Left lobe of liver (tissue), 2 donors: ENCODE data around the gene FRMD5. TPM values are rescaled to one million over a fixed set of nuclear protein-coding genes. Genes with fewer than 3 reads are reported as not detected.

Source experiments
- ATAC-seq: fragments of 200-7000 bp; cut with Tn5 transposase; one replicate; pipeline ENCODE4 v1.9.1; 2020; ENCODE audit warnings: mild to moderate bottlenecking, moderate library complexity
- DNase-seq: peaks from one replicate; pipeline ENCODE4 v3.0.0-alpha.2; 2020; ENCODE audit warnings: low spot score
- total RNA-seq: library from RNA; stranded (reverse); gene quantifications from one replicate; pipeline ENCODE4 v1.2.1, GENCODE V29; 2021
- donor health status: DM: no; HTN: no; CAD: no; lungs with moderate emphysema.
- donor health status: DM: no; HTN: yes; CAD: no.

Gene FRMD5
- total RNA-seq, 1 donor from 2014 or later = not detected

GRCh38 chr15:44163370-44163769 lies 31.7 kb downstream of the FRMD5 start:
- DNase-seq (no peak), ATAC-seq (no peak)

- ATAC-seq = no peak
Measured at GRCh38 chr15:44160796-44161195, 34.3 kb downstream of the FRMD5 start.

GRCh38 chr15:44159492-44159891 lies 35.6 kb downstream of the FRMD5 start:
- ATAC-seq = no peak
- no peak for DNase-seq

More at GRCh38 chr15:44160796-44161195, 34.3 kb downstream of the FRMD5 start:
- no peak for DNase-seq

- no peak for ATAC-seq
- DNase-seq = no peak
Measured at GRCh38 chr15:44158111-44158510, 37.0 kb downstream of the FRMD5 start.

GRCh38 chr15:44157679-44158078 lies 37.4 kb downstream of the FRMD5 start:
- ATAC-seq (no peak), DNase-seq (no peak)

- ATAC-seq (no peak), DNase-seq (no peak)
Measured at GRCh38 chr15:44153352-44153751, 41.7 kb downstream of the FRMD5 start.

- ATAC-seq (no peak), DNase-seq (no peak)
Measured at GRCh38 chr15:44149224-44149623, 45.8 kb downstream of the FRMD5 start.

GRCh38 chr15:44148580-44148979 lies 46.5 kb downstream of the FRMD5 start:
- DNase-seq = no peak
- no peak for ATAC-seq

- ATAC-seq = no peak
- no peak for DNase-seq
Measured at GRCh38 chr15:44147636-44148035, 47.4 kb downstream of the FRMD5 start.

GRCh38 chr15:44145495-44145894 lies 49.6 kb downstream of the FRMD5 start:
- ATAC-seq (no peak), DNase-seq (no peak)

- ATAC-seq = no peak
- DNase-seq = no peak
Measured at GRCh38 chr15:44144992-44145391, 50.1 kb downstream of the FRMD5 start.

- no peak for ATAC-seq
- DNase-seq = no peak
Measured at GRCh38 chr15:44144184-44144583, 50.9 kb downstream of the FRMD5 start.

GRCh38 chr15:44137750-44138149 lies 57.3 kb downstream of the FRMD5 start:
- DNase-seq (no peak), ATAC-seq (no peak)

- no peak for ATAC-seq
- no peak for DNase-seq
Measured at GRCh38 chr15:44136991-44137477, 58.0 kb downstream of the FRMD5 start.

GRCh38 chr15:44132057-44132456 lies 63.0 kb downstream of the FRMD5 start:
- ATAC-seq (no peak), DNase-seq (no peak)

- DNase-seq (no peak), ATAC-seq (no peak)
Measured at GRCh38 chr15:44130778-44131177, 64.3 kb downstream of the FRMD5 start.

- DNase-seq = no peak
Measured at GRCh38 chr15:44129911-44130310, 65.2 kb downstream of the FRMD5 start.

GRCh38 chr15:44128443-44128842 lies 66.6 kb downstream of the FRMD5 start:
- DNase-seq (no peak), ATAC-seq (no peak)

More at GRCh38 chr15:44129911-44130310, 65.2 kb downstream of the FRMD5 start:
- ATAC-seq = no peak

GRCh38 chr15:44125879-44126278 lies 69.2 kb downstream of the FRMD5 start:
- ATAC-seq = no peak
- DNase-seq = no peak

- DNase-seq (no peak), ATAC-seq (peak; percentile 71)
Measured at GRCh38 chr15:44102675-44103254, 92.3 kb downstream of the FRMD5 start.

GRCh38 chr15:44101944-44102343 lies 93.1 kb downstream of the FRMD5 start:
- ATAC-seq (no peak), DNase-seq (no peak)

GRCh38 chr15:44101286-44101685 lies 93.8 kb downstream of the FRMD5 start:
- ATAC-seq (no peak), DNase-seq (no peak)

GRCh38 chr15:44099671-44100070 lies 95.4 kb downstream of the FRMD5 start:
- DNase-seq = no peak
- ATAC-seq = no peak
